SK-N-SH (cell line): Measurements from ENCODE around the gene ENTHD1. TPM values are rescaled to one million over a fixed set of nuclear protein-coding genes. Genes with fewer than 3 reads are reported as not detected.
A peak's percentile ranks its signal among the peaks of the same experiment; 100 is the strongest.

ENCODE experiments used
- CTCF ChIA-PET: fragments of 300-600, 350-600 bp; formaldehyde crosslinking; extraction: SDS; loops from one replicate; lab custom pipeline; 2021; lab: Yijun Ruan, JAX
- POLR2A ChIA-PET: fragments of 350-600 bp; sonication (Branson Sonifier 250); formaldehyde crosslinking; extraction: SDS; loops from one replicate; lab custom pipeline; 2020; ENCODE audit warnings: antibody characterized with exemption, inconsistent platforms; lab: Yijun Ruan, JAX
- DNase-seq: peaks from one replicate; pipeline ENCODE4 v3.0.0; 2012
- H2AFZ ChIP-seq: fragments of 200-600 bp; sonication (generic); 2 replicates; pipeline ENCODE4 v1.8.1; 2016; ENCODE audit warnings: antibody characterized with exemption, mild to moderate bottlenecking, low read depth
- H3F3A ChIP-seq: fragments of 200-600 bp; sonication (generic); replicated peaks from 2 replicates; pipeline ENCODE3; 2016; ENCODE audit warnings: antibody characterized with exemption, mild to moderate bottlenecking; ENCODE audit not compliant: insufficient read depth
- H3K27ac ChIP-seq, 2 experiments: fragments of 200-500 bp in 1 of 2; fragments of 200-600 bp in 1 of 2; sonication (Bioruptor generic) in 1 of 2; sonication (generic), shearing (Covaris generic) in 1 of 2; 2 replicates each; pipeline versions ENCODE4 v1.5.1 to v1.6.1; 2014 to 2016; ENCODE audit warnings: low read depth in 2 of 2, inconsistent platforms in 1 of 2, low read length in 1 of 2, mild to moderate bottlenecking in 1 of 2, mixed read lengths in 1 of 2
- H3K27me3 ChIP-seq: fragments of 200-600 bp; sonication (generic), shearing (Covaris generic); 2 replicates; pipeline ENCODE4 v1.6.1; 2016; ENCODE audit warnings: mixed run types; ENCODE audit not compliant: insufficient read depth
- H3K36me3 ChIP-seq, 2 experiments: fragments of 200-500 bp in 1 of 2; fragments of 200-600 bp in 1 of 2; sonication (Bioruptor generic) in 1 of 2; sonication (generic) in 1 of 2; replicated peaks in 1 of 2; 2 replicates each; pipeline versions ENCODE3 to v1.5.1; 2014 to 2016; ENCODE audit warnings: low read length in 1 of 2, mild to moderate bottlenecking in 1 of 2; ENCODE audit not compliant: insufficient read depth in 2 of 2, control insufficient read depth in 1 of 2
- H3K4me1 ChIP-seq, 2 experiments: fragments of 200-500 bp in 1 of 2; fragments of 200-600 bp in 1 of 2; sonication (Bioruptor generic) in 1 of 2; sonication (generic), shearing (Covaris generic) in 1 of 2; 2 replicates each; pipeline versions ENCODE4 v1.5.1 to v1.6.1; 2014 to 2016; ENCODE audit warnings: low read depth in 1 of 2, low read length in 1 of 2, mixed run types in 1 of 2; ENCODE audit not compliant: insufficient read depth in 2 of 2, control insufficient read depth in 1 of 2
- H3K4me2 ChIP-seq: fragments of 200-600 bp; sonication (generic), shearing (Covaris generic); 2 replicates; pipeline ENCODE4 v1.6.1; 2017; ENCODE audit warnings: mixed run types
- H3K4me3 ChIP-seq, 2 experiments: fragments of 200-500 bp in 1 of 2; fragments of 200-600 bp in 1 of 2; sonication (Bioruptor generic) in 1 of 2; sonication (generic), shearing (Covaris generic) in 1 of 2; 2 replicates each; pipeline versions ENCODE4 v1.5.1 to v1.8.1; 2014 to 2016; ENCODE audit warnings: low read depth in 2 of 2, inconsistent platforms in 1 of 2, low read length in 1 of 2, mild to moderate bottlenecking in 1 of 2, mixed read lengths in 1 of 2, moderate library complexity in 1 of 2
- H3K79me2 ChIP-seq: fragments of 200-600 bp; sonication (generic); 2 replicates; pipeline ENCODE4 v1.8.1; 2017; ENCODE audit warnings: mild to moderate bottlenecking; ENCODE audit not compliant: insufficient read depth
- H3K9ac ChIP-seq: fragments of 200-600 bp; sonication (generic); 2 replicates; pipeline ENCODE4 v1.6.1; 2017; ENCODE audit warnings: mixed run types
- H3K9me2 ChIP-seq: fragments of 200-600 bp; sonication (generic); 2 replicates; pipeline ENCODE4 v1.6.1; 2017; ENCODE audit warnings: mixed run types
- H3K9me3 ChIP-seq: fragments of 200-600 bp; sonication (generic); 2 replicates; pipeline ENCODE4 v1.6.1; 2017; ENCODE audit warnings: mixed run types, mild to moderate bottlenecking, moderate library complexity
- H4K20me1 ChIP-seq: fragments of 200-600 bp; sonication (generic); 2 replicates; pipeline ENCODE4 v1.6.1; 2017; ENCODE audit warnings: mild to moderate bottlenecking, mixed run types; ENCODE audit not compliant: insufficient read depth
- EZH2phosphoT487 ChIP-seq: fragments of 200-600 bp; sonication (generic); IDR thresholded peaks from 2 replicates; pipeline ENCODE4 v1.6.1; 2017; ENCODE audit warnings: low read depth, mixed run types, mild to moderate bottlenecking, antibody characterized with exemption, moderate library complexity, borderline replicate concordance
- FOSL2 ChIP-seq: IDR thresholded peaks from 2 replicates; pipeline ENCODE4 v1.4.0; 2012; ENCODE audit warnings: low read depth, mild to moderate bottlenecking, moderate library complexity, borderline replicate concordance
- GATA2 ChIP-seq: sonication (generic); formaldehyde crosslinking; IDR thresholded peaks from 2 replicates; pipeline ENCODE4 v1.5.0; 2020; ENCODE audit warnings: mild to moderate bottlenecking, missing genetic modification reagents
- MXI1 ChIP-seq: IDR thresholded peaks from 2 replicates; pipeline ENCODE4 v1.6.1; 2012; ENCODE audit warnings: mild to moderate bottlenecking, low read depth, low read length, improper control_type of control experiment
- POLR2AphosphoS5 ChIP-seq: IDR thresholded peaks from 2 replicates; pipeline ENCODE4 v1.6.1; 2012; ENCODE audit warnings: low read depth, low read length
- RAD21 ChIP-seq: IDR thresholded peaks from 2 replicates; pipeline ENCODE4 v1.6.1; 2012; ENCODE audit warnings: mild to moderate bottlenecking, low read length
- RCOR1 ChIP-seq: fragments of 150-350 bp; IDR thresholded peaks from 2 replicates; pipeline ENCODE4 v1.6.1; 2017; ENCODE audit warnings: antibody characterized with exemption, low read length
- RFX5 ChIP-seq: IDR thresholded peaks from 2 replicates; pipeline ENCODE4 v1.6.1; 2012; ENCODE audit warnings: mild to moderate bottlenecking, improper control_type of control experiment, low read length
- RXRA ChIP-seq: IDR thresholded peaks from 2 replicates; pipeline ENCODE4 v1.4.0; 2012; ENCODE audit warnings: low read depth, mild to moderate bottlenecking, borderline replicate concordance
- TAF1 ChIP-seq: IDR thresholded peaks from 2 replicates; pipeline ENCODE4 v1.6.1; 2012; ENCODE audit warnings: low read depth, mild to moderate bottlenecking, low read length, moderate library complexity, borderline replicate concordance
- TCF12 ChIP-seq: IDR thresholded peaks from 2 replicates; pipeline ENCODE4 v1.4.0; 2012
- WGBS: methylation state at CpG from one replicate; pipeline ENCODE4 v1.1.6; 2017; ENCODE audit warnings: low lambda C conversion rate; 5-methylcytosine and 5-hydroxymethylcytosine counted together
- polyA plus RNA-seq, 3 experiments: library from polyadenylated mRNA; depleted of rRNA; stranded (reverse); fragments of >200 nt; gene quantifications; 2 replicates each; pipeline ENCODE4 v1.2.3, GENCODE V29; 2012
- TF ChIP-seq, protein P1 (sequence below): fragments of 200-600 bp; sonication (generic); IDR thresholded peaks from 2 replicates; pipeline ENCODE4 v1.6.1; 2017; ENCODE audit warnings: antibody characterized with exemption, mild to moderate bottlenecking, moderate library complexity
- TF ChIP-seq, protein P2 (sequence below): IDR thresholded peaks from 2 replicates; pipeline ENCODE4 v1.4.0; 2012; ENCODE audit warnings: low read depth
- TF ChIP-seq, protein P3 (sequence below): IDR thresholded peaks from 2 replicates; pipeline ENCODE4 v1.4.0; 2012; ENCODE audit warnings: low read depth, borderline replicate concordance
- TF ChIP-seq, protein P4 (sequence below): fragments of 150-350 bp; IDR thresholded peaks from 2 replicates; pipeline ENCODE4 v1.6.1; 2016; ENCODE audit warnings: mild to moderate bottlenecking, low read depth, low read length
- TF ChIP-seq, protein P5 (sequence below): IDR thresholded peaks from 2 replicates; pipeline ENCODE4 v1.6.1; 2012; ENCODE audit warnings: mild to moderate bottlenecking, low read depth, low read length, moderate library complexity
- TF ChIP-seq, protein P6 (sequence below): IDR thresholded peaks from 2 replicates; pipeline ENCODE4 v1.4.0; 2012; ENCODE audit warnings: low read depth, borderline replicate concordance

Gene ENTHD1
- polyA plus RNA-seq, 1 of the 3 experiments (the other 2 are of a cell fraction) = not detected

DNA sequence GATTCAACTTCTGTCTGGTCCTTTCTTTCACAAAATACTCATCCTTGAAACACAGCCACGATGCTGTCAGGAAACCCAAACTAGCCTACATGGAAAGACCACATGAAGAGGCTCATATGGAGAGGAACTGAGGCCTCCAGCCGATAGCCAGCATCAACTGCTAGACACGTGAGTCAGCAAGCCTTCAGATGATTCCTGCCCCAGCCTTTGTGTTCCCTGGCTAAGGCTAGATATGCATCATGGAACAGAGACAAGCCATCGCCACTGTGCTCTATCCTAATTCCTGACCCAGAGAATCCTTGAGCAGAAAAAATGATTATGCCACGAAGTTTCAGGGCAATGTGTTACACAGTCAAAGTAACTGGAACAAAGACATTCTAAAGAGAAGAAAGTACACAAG lies 75.5 kb downstream of the ENTHD1 start:
- CTCF ChIA-PET = no interaction called here
- no peaks in the 10 kb centered on the region for H3K9me2 ChIP-seq
- H3K27ac ChIP-seq = peak overlapping the region in 1 of 2 experiments; percentile 56; a peak in 2 of 4 replicates
- TF ChIP-seq GATA2 (CRISPR knock-in tag) (no peak), TAF1 (no peak), POLR2AphosphoS5 (no peak), MXI1 (no peak), RAD21 (no peak), FOSL2 (0 out of 2 replicates have a peak, but pooled peaks have one; percentile 2)
- TF ChIP-seq, protein P1, sequence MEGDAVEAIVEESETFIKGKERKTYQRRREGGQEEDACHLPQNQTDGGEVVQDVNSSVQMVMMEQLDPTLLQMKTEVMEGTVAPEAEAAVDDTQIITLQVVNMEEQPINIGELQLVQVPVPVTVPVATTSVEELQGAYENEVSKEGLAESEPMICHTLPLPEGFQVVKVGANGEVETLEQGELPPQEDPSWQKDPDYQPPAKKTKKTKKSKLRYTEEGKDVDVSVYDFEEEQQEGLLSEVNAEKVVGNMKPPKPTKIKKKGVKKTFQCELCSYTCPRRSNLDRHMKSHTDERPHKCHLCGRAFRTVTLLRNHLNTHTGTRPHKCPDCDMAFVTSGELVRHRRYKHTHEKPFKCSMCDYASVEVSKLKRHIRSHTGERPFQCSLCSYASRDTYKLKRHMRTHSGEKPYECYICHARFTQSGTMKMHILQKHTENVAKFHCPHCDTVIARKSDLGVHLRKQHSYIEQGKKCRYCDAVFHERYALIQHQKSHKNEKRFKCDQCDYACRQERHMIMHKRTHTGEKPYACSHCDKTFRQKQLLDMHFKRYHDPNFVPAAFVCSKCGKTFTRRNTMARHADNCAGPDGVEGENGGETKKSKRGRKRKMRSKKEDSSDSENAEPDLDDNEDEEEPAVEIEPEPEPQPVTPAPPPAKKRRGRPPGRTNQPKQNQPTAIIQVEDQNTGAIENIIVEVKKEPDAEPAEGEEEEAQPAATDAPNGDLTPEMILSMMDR = no peak
- TF ChIP-seq, protein P2, sequence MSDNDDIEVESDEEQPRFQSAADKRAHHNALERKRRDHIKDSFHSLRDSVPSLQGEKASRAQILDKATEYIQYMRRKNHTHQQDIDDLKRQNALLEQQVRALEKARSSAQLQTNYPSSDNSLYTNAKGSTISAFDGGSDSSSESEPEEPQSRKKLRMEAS = 0 out of 2 replicates have a peak, but pooled peaks have one; percentile 13
- TF ChIP-seq, protein P3, sequence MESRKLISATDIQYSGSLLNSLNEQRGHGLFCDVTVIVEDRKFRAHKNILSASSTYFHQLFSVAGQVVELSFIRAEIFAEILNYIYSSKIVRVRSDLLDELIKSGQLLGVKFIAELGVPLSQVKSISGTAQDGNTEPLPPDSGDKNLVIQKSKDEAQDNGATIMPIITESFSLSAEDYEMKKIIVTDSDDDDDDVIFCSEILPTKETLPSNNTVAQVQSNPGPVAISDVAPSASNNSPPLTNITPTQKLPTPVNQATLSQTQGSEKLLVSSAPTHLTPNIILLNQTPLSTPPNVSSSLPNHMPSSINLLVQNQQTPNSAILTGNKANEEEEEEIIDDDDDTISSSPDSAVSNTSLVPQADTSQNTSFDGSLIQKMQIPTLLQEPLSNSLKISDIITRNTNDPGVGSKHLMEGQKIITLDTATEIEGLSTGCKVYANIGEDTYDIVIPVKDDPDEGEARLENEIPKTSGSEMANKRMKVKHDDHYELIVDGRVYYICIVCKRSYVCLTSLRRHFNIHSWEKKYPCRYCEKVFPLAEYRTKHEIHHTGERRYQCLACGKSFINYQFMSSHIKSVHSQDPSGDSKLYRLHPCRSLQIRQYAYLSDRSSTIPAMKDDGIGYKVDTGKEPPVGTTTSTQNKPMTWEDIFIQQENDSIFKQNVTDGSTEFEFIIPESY = no peak
- H3K4me2 ChIP-seq = no peak overlapping the region; the same call in 1 of the 2 replicates
- H3F3A ChIP-seq = peaks cover 14% of the 10 kb centered on the region
- no peak overlapping the region for H3K4me3 ChIP-seq
- POLR2A ChIA-PET = no interaction called here
- no peaks in the 10 kb centered on the region for H3K36me3 ChIP-seq
- 10% methylated on average over 5 of the region's 5 CpGs for WGBS
- H3K9ac ChIP-seq = no peak overlapping the region
- no peaks in the 10 kb centered on the region for H3K79me2 ChIP-seq
- peak overlapping the region; percentile 29; the same call in 1 of the 2 replicates for H2AFZ ChIP-seq
- peaks cover 0 to 11% of the 10 kb centered on the region in 2 experiments; a peak in 1 of 4 replicates for H3K4me1 ChIP-seq
- H4K20me1 ChIP-seq = no peaks in the 10 kb centered on the region
- no peaks in the 10 kb centered on the region for H3K27me3 ChIP-seq
- DNase-seq = no peak
- no peaks in the 10 kb centered on the region for H3K9me3 ChIP-seq

DNA sequence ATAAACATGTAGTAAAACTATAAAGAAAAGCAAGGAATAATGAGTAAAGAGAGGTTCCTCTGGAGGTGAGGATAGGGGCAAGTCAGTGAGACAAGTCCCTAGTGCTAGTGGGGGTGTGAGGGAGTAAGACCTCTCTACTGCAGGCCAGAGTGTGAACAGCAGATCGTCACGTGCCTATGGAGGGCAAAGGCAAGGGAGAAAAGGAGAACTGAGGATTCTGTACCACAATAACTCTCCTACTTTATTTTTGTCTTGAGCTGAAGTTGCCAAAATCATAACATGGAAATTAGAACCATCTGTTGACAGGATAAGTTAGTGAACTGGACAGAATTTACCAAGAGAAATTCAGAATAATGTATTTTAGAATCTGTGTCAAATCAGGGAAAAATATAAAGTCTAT lies 77.6 kb downstream of the ENTHD1 start:
- WGBS = 60% methylated on average over 2 of the region's 2 CpGs
- no peak overlapping the region for H3K27ac ChIP-seq
- no peak overlapping the region for H3K9ac ChIP-seq
- no peak overlapping the region for H2AFZ ChIP-seq
- ChIA-PET CTCF (no interaction called here), POLR2A (no interaction called here)
- no peaks in the 10 kb centered on the region for H3K9me2 ChIP-seq
- H3K4me2 ChIP-seq = no peak overlapping the region
- peaks cover 14% of the 10 kb centered on the region for H3F3A ChIP-seq
- H3K27me3 ChIP-seq = no peaks in the 10 kb centered on the region
- H3K36me3 ChIP-seq = no peaks in the 10 kb centered on the region
- H3K4me1 ChIP-seq = peaks cover 0 to 11% of the 10 kb centered on the region in 2 experiments; a peak in 1 of 4 replicates
- H3K79me2 ChIP-seq = no peaks in the 10 kb centered on the region
- H3K4me3 ChIP-seq = no peak overlapping the region
- no peaks in the 10 kb centered on the region for H3K9me3 ChIP-seq
- no peak for DNase-seq
- TF ChIP-seq RCOR1 (no peak), TCF12 (no peak), RXRA (no peak), RAD21 (no peak), RFX5 (no peak), EZH2phosphoT487 (no peak)
- TF ChIP-seq, protein P4, sequence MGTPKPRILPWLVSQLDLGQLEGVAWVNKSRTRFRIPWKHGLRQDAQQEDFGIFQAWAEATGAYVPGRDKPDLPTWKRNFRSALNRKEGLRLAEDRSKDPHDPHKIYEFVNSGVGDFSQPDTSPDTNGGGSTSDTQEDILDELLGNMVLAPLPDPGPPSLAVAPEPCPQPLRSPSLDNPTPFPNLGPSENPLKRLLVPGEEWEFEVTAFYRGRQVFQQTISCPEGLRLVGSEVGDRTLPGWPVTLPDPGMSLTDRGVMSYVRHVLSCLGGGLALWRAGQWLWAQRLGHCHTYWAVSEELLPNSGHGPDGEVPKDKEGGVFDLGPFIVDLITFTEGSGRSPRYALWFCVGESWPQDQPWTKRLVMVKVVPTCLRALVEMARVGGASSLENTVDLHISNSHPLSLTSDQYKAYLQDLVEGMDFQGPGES = no peak
- TF ChIP-seq, protein P5, sequence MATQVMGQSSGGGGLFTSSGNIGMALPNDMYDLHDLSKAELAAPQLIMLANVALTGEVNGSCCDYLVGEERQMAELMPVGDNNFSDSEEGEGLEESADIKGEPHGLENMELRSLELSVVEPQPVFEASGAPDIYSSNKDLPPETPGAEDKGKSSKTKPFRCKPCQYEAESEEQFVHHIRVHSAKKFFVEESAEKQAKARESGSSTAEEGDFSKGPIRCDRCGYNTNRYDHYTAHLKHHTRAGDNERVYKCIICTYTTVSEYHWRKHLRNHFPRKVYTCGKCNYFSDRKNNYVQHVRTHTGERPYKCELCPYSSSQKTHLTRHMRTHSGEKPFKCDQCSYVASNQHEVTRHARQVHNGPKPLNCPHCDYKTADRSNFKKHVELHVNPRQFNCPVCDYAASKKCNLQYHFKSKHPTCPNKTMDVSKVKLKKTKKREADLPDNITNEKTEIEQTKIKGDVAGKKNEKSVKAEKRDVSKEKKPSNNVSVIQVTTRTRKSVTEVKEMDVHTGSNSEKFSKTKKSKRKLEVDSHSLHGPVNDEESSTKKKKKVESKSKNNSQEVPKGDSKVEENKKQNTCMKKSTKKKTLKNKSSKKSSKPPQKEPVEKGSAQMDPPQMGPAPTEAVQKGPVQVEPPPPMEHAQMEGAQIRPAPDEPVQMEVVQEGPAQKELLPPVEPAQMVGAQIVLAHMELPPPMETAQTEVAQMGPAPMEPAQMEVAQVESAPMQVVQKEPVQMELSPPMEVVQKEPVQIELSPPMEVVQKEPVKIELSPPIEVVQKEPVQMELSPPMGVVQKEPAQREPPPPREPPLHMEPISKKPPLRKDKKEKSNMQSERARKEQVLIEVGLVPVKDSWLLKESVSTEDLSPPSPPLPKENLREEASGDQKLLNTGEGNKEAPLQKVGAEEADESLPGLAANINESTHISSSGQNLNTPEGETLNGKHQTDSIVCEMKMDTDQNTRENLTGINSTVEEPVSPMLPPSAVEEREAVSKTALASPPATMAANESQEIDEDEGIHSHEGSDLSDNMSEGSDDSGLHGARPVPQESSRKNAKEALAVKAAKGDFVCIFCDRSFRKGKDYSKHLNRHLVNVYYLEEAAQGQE = no peak
- TF ChIP-seq, protein P6, sequence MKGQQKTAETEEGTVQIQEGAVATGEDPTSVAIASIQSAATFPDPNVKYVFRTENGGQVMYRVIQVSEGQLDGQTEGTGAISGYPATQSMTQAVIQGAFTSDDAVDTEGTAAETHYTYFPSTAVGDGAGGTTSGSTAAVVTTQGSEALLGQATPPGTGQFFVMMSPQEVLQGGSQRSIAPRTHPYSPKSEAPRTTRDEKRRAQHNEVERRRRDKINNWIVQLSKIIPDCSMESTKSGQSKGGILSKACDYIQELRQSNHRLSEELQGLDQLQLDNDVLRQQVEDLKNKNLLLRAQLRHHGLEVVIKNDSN = no peak
- TF ChIP-seq, all 33 proteins: peak for 0
- H4K20me1 ChIP-seq = no peaks in the 10 kb centered on the region
